PC-3 (cell line): Measurements from ENCODE around the gene P2RX1. TPM values are rescaled to one million over a fixed set of nuclear protein-coding genes. Genes with fewer than 3 reads are reported as not detected.

Experiments used
- ATAC-seq: fragments of 200-7000 bp; cut with Tn5 transposase; 2 replicates; pipeline ENCODE4 v1.9.1; 2020; ENCODE audit warnings: mild to moderate bottlenecking, moderate library complexity
- BruUV-seq: library from RNA; stranded (reverse); fragments of 400-500 nt; replicated peaks from 2 replicates; lab custom pipeline; 2021; lab: Mats Ljungman, UMichigan
- CTCF ChIA-PET: fragments of 300-600 bp; sonication (Branson Sonifier 250); formaldehyde crosslinking; loops from one replicate; lab custom pipeline; 2022; ENCODE audit warnings: antibody characterized with exemption; lab: Charles Lee
- POLR2A ChIA-PET: fragments of 300-600 bp; sonication (Branson Sonifier 250); formaldehyde crosslinking; loops from one replicate; lab custom pipeline; 2022; ENCODE audit warnings: antibody characterized with exemption; ENCODE audit not compliant: unreplicated experiment; lab: Charles Lee
- DNase-seq: peaks from one replicate; pipeline ENCODE4 v3.0.0-alpha.2; 2015
- H2AFZ ChIP-seq: fragments of 300-600 bp; sonication (generic); 2 replicates; pipeline ENCODE4 v1.6.0; 2016; ENCODE audit warnings: antibody characterized with exemption, low read length
- H3F3A ChIP-seq: fragments of 300-600 bp; sonication (generic); one replicate; pipeline ENCODE4 v1.6.0; 2017; ENCODE audit warnings: antibody characterized with exemption, low read length, control low read depth, mild to moderate bottlenecking; ENCODE audit not compliant: unreplicated experiment
- H3K27ac ChIP-seq: fragments of 300-600 bp; sonication (generic); 2 replicates; pipeline ENCODE4 v1.5.1; 2016; ENCODE audit warnings: mild to moderate bottlenecking, low read length
- H3K27me3 ChIP-seq: fragments of 300-600 bp; sonication (generic); 2 replicates; pipeline ENCODE4 v1.6.1; 2016; ENCODE audit warnings: low read length, mixed read lengths
- H3K36me3 ChIP-seq: fragments of 300-600 bp; sonication (generic); 2 replicates; pipeline ENCODE4 v1.6.1; 2016; ENCODE audit warnings: low read depth, mixed run types, low read length, mixed read lengths
- H3K4me1 ChIP-seq: fragments of 300-600 bp; sonication (generic); 2 replicates; pipeline ENCODE4 v1.5.1; 2016; ENCODE audit warnings: low read length; ENCODE audit not compliant: insufficient read depth
- H3K4me2 ChIP-seq: fragments of 300-600 bp; sonication (generic); 2 replicates; pipeline ENCODE4 v1.6.0; 2016; ENCODE audit warnings: low read length
- H3K4me3 ChIP-seq: fragments of 300-600 bp; sonication (generic); 2 replicates; pipeline ENCODE4 v1.5.1; 2016; ENCODE audit warnings: mild to moderate bottlenecking, low read length, mixed read lengths
- H3K79me2 ChIP-seq: fragments of 300-600 bp; sonication (generic); 2 replicates; pipeline ENCODE4 v1.6.1; 2017; ENCODE audit warnings: low read length, mixed read lengths
- H3K9ac ChIP-seq: fragments of 300-600 bp; sonication (generic); 2 replicates; pipeline ENCODE4 v1.6.0; 2016; ENCODE audit warnings: mild to moderate bottlenecking, low read length
- H3K9me2 ChIP-seq: fragments of 300-600 bp; sonication (generic); replicated peaks from 2 replicates; pipeline ENCODE4 v1.6.1; 2016; ENCODE audit warnings: mixed run types, low read length, mixed read lengths
- H3K9me3 ChIP-seq: fragments of 300-600 bp; sonication (generic); 2 replicates; pipeline ENCODE4 v1.6.1; 2016; ENCODE audit warnings: low read length, mixed read lengths
- H4K20me1 ChIP-seq: fragments of 300-600 bp; sonication (generic); 2 replicates; pipeline ENCODE4 v1.6.1; 2016; ENCODE audit warnings: low read length, mixed read lengths
- CTCF ChIP-seq: fragments of 300-600 bp; sonication (generic); conservative IDR thresholded peaks from 2 replicates; pipeline ENCODE4 v1.5.1; 2017; ENCODE audit warnings: antibody characterized with exemption, low read depth, mild to moderate bottlenecking, low read length
- EZH2 ChIP-seq: fragments of 300-600 bp; sonication (generic); IDR thresholded peaks from one replicate; pipeline ENCODE4 v1.6.1; 2017; ENCODE audit warnings: antibody characterized with exemption, mild to moderate bottlenecking, low read length; ENCODE audit not compliant: unreplicated experiment
- EZH2phosphoT487 ChIP-seq: fragments of 300-600 bp; sonication (generic); IDR thresholded peaks from 2 replicates; pipeline ENCODE4 v1.6.1; 2018; ENCODE audit warnings: mild to moderate bottlenecking, antibody characterized with exemption, low read length, borderline replicate concordance
- intact Hi-C: fragments of 100-400 bp; cut with micrococcal nuclease; formaldehyde crosslinking; loops from 2 replicates; pipeline ENCODE4 v1.9.0; 2023
- total RNA-seq: library from RNA; depleted of rRNA; stranded (reverse); fragments of >200 nt; gene quantifications from 2 replicates; pipeline ENCODE4 v1.2.3, GENCODE V29; 2014

Gene P2RX1
- total RNA-seq, 1 experiment from 2014 or later: not detected

GRCh38 chr17:3879186-3879585 lies 37.1 kb downstream of the P2RX1 start:
- Histone ChIP-seq H3K9ac (no peak overlapping the region), H3K4me1 (no peaks in the 10 kb centered on the region), H3K27ac (no peak overlapping the region), H3F3A (no peaks in the 10 kb centered on the region), H3K4me3 (no peak overlapping the region), H3K4me2 (no peak overlapping the region), H3K9me3 (no peaks in the 10 kb centered on the region), H2AFZ (no peak overlapping the region), H3K36me3 (peaks cover under 1% of the 10 kb centered on the region), H3K9me2 (no peaks in the 10 kb centered on the region), H3K79me2 (no peaks in the 10 kb centered on the region), H3K27me3 (no peaks in the 10 kb centered on the region), H4K20me1 (no peaks in the 10 kb centered on the region)
- TF ChIP-seq CTCF: no peak
- TF ChIP-seq EZH2phosphoT487: no peak
- no peak for TF ChIP-seq EZH2
- no TSS peak for BruUV-seq
- DNase-seq (no peak), ATAC-seq (no peak)
- ChIA-PET POLR2A (no interaction called here), CTCF (no interaction called here)
- intact Hi-C loops: no loop called here

- no peak for DNase-seq
- Histone ChIP-seq H3K9ac (no peak overlapping the region), H4K20me1 (no peaks in the 10 kb centered on the region), H3K27me3 (no peaks in the 10 kb centered on the region), H3K27ac (no peak overlapping the region), H3K4me1 (no peaks in the 10 kb centered on the region), H2AFZ (no peak overlapping the region), H3K4me3 (no peak overlapping the region), H3K79me2 (no peaks in the 10 kb centered on the region), H3K9me3 (no peaks in the 10 kb centered on the region), H3F3A (no peaks in the 10 kb centered on the region), H3K4me2 (no peak overlapping the region), H3K36me3 (peaks cover 4% of the 10 kb centered on the region), H3K9me2 (no peaks in the 10 kb centered on the region)
- BruUV-seq: no TSS peak
- no peak for ATAC-seq
- CTCF ChIA-PET: no interaction called here
- POLR2A ChIA-PET: no interaction called here
- intact Hi-C loops: no loop called here
- no peak for TF ChIP-seq EZH2phosphoT487
- TF ChIP-seq CTCF: no peak
- no peak for TF ChIP-seq EZH2
These were observed 39.0 kb downstream of the P2RX1 start for GRCh38 chr17:3877220-3877619.

GRCh38 chr17:3875317-3875716 lies 40.9 kb downstream of the P2RX1 start:
- ChIA-PET CTCF (no interaction called here), POLR2A (no interaction called here)
- DNase-seq: no peak
- no peak for ATAC-seq
- peaks cover 4% of the 10 kb centered on the region for H3K36me3 ChIP-seq
- TF ChIP-seq EZH2phosphoT487: no peak
- no peak overlapping the region for H2AFZ ChIP-seq
- no peaks in the 10 kb centered on the region for H3K27me3 ChIP-seq
- no peaks in the 10 kb centered on the region for H4K20me1 ChIP-seq
- H3K4me2 ChIP-seq: no peak overlapping the region
- intact Hi-C loops: no loop called here
- BruUV-seq: no TSS peak
- H3K9me3 ChIP-seq: no peaks in the 10 kb centered on the region
- H3K9me2 ChIP-seq: no peaks in the 10 kb centered on the region
- H3K9ac ChIP-seq: no peak overlapping the region
- H3F3A ChIP-seq: no peaks in the 10 kb centered on the region
- H3K4me3 ChIP-seq: no peak overlapping the region
- no peaks in the 10 kb centered on the region for H3K79me2 ChIP-seq
- H3K27ac ChIP-seq: no peak overlapping the region
- H3K4me1 ChIP-seq: no peaks in the 10 kb centered on the region
